Measurements from ENCODE around the gene TRAF3IP3. TPM values are rescaled to one million over a fixed set of nuclear protein-coding genes. Genes with fewer than 3 reads are reported as not detected.

Gene TRAF3IP3
- total and polyA plus RNA-seq, 2 donors from 2014 or later = 3.6 to 16.4 TPM

GRCh38 chr1:209787551-209787950 is 31.7 kb downstream of the TRAF3IP3 start:
- no peaks in the 10 kb centered on the region for H3K9me3 ChIP-seq (ENCODE audit: control insufficient read depth in 2 of 3, insufficient read depth in 1 of 3, low read length in 3 of 3)
- H3K4me1 ChIP-seq (ENCODE audit: control insufficient read depth in 2 of 3, insufficient read depth in 2 of 3, low read depth in 1 of 3, low read length in 3 of 3) = peaks cover 0 to 23% (median 19%) of the 10 kb centered on the region in 3 donors
- no peak overlapping the region for H3K9ac ChIP-seq (ENCODE audit: low read length in 3 of 3)
- no peaks in the 10 kb centered on the region for H3K27me3 ChIP-seq (ENCODE audit: control insufficient read depth, insufficient read depth, low read length)
- no peak overlapping the region for H3K4me3 ChIP-seq (ENCODE audit: low read length in 3 of 3)
- intact Hi-C loops (cut with DNase I) = no loop called here
- FAIRE-seq (peak; percentile 15), DNase-seq (no peak)
- TF ChIP-seq CTCF (IDR thresholded peaks at IDR 0.05; ENCODE audit: borderline replicate concordance, extremely low read depth, insufficient read depth) = no peak
- H3K36me3 ChIP-seq (ENCODE audit: control insufficient read depth in 2 of 3, insufficient read depth in 3 of 3, low read length in 3 of 3) = peaks cover 0 to 22% (median 5%) of the 10 kb centered on the region in 3 donors
- H3K27ac ChIP-seq (ENCODE audit: low read depth in 2 of 2, low read length in 2 of 2) = peak overlapping the region; percentile 68 to 73

DNA sequence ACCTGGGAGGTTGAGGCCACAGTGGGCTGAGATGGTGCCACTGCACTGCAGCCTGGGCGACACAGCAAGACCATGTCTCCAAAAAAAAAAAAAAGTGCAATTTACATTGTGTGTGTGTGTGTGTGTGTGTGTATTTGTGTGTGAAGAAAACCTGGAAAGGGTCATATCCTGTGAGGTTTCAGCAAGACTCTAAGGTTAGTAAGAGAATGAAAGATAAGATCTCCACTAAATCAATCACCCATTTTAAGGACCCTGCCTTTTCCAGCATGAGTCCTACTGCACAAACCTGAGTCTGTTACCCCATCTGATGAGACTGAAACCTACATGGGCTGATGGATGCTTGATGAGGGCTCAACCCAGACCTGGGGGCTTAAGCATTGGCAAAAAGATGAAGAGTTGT is 33.4 kb downstream of the TRAF3IP3 start:
- Histone ChIP-seq H3K9ac (ENCODE audit: low read length in 3 of 3) (no peak overlapping the region), H3K27me3 (ENCODE audit: control insufficient read depth, insufficient read depth, low read length) (no peaks in the 10 kb centered on the region), H3K4me1 (ENCODE audit: control insufficient read depth in 2 of 3, insufficient read depth in 2 of 3, low read depth in 1 of 3, low read length in 3 of 3) (peaks cover 0 to 12% (median 10%) of the 10 kb centered on the region in 3 donors), H3K9me3 (ENCODE audit: control insufficient read depth in 2 of 3, insufficient read depth in 1 of 3, low read length in 3 of 3) (no peaks in the 10 kb centered on the region), H3K4me3 (ENCODE audit: low read length in 3 of 3) (no peak overlapping the region), H3K27ac (ENCODE audit: low read depth in 2 of 2, low read length in 2 of 2) (no peak overlapping the region), H3K36me3 (ENCODE audit: control insufficient read depth in 2 of 3, insufficient read depth in 3 of 3, low read length in 3 of 3) (peaks cover 0 to 26% (median 5%) of the 10 kb centered on the region in 3 donors)
- FAIRE-seq (no peak), DNase-seq (no peak)
- no peak for TF ChIP-seq CTCF (IDR thresholded peaks at IDR 0.05; ENCODE audit: borderline replicate concordance, extremely low read depth, insufficient read depth)
- intact Hi-C loops (cut with DNase I) = no loop called here

GRCh38 chr1:209790286-209791193 is 34.7 kb downstream of the TRAF3IP3 start:
- intact Hi-C loops (cut with DNase I) = no loop called here
- H3K4me1 ChIP-seq (ENCODE audit: control insufficient read depth in 2 of 3, insufficient read depth in 2 of 3, low read depth in 1 of 3, low read length in 3 of 3) = peaks cover 0 to 10% (median 9%) of the 10 kb centered on the region in 3 donors
- peaks cover 0 to 37% (median 9%) of the 10 kb centered on the region in 3 donors for H3K36me3 ChIP-seq (ENCODE audit: control insufficient read depth in 2 of 3, insufficient read depth in 3 of 3, low read length in 3 of 3)
- H3K9ac ChIP-seq (ENCODE audit: low read length in 3 of 3) = no peak overlapping the region
- H3K4me3 ChIP-seq (ENCODE audit: low read length in 3 of 3) = no peak overlapping the region
- no peak overlapping the region for H3K27ac ChIP-seq (ENCODE audit: low read depth in 2 of 2, low read length in 2 of 2)
- H3K9me3 ChIP-seq (ENCODE audit: control insufficient read depth in 2 of 3, insufficient read depth in 1 of 3, low read length in 3 of 3) = no peaks in the 10 kb centered on the region
- no peak for FAIRE-seq
- H3K27me3 ChIP-seq (ENCODE audit: control insufficient read depth, insufficient read depth, low read length) = no peaks in the 10 kb centered on the region
- DNase-seq = no peak
- no peak for TF ChIP-seq CTCF (IDR thresholded peaks at IDR 0.05; ENCODE audit: borderline replicate concordance, extremely low read depth, insufficient read depth)
